Measurements from ENCODE around the gene YARS2. TPM values are rescaled to one million over a fixed set of nuclear protein-coding genes. Genes with fewer than 3 reads are reported as not detected.

YARS2 gene
- total and polyA plus RNA-seq, 2 of the 13 experiments (the other 11 are each of a cell fraction or from before 2014, with no cell fraction given), result 17.9 to 39.6 TPM

DNA sequence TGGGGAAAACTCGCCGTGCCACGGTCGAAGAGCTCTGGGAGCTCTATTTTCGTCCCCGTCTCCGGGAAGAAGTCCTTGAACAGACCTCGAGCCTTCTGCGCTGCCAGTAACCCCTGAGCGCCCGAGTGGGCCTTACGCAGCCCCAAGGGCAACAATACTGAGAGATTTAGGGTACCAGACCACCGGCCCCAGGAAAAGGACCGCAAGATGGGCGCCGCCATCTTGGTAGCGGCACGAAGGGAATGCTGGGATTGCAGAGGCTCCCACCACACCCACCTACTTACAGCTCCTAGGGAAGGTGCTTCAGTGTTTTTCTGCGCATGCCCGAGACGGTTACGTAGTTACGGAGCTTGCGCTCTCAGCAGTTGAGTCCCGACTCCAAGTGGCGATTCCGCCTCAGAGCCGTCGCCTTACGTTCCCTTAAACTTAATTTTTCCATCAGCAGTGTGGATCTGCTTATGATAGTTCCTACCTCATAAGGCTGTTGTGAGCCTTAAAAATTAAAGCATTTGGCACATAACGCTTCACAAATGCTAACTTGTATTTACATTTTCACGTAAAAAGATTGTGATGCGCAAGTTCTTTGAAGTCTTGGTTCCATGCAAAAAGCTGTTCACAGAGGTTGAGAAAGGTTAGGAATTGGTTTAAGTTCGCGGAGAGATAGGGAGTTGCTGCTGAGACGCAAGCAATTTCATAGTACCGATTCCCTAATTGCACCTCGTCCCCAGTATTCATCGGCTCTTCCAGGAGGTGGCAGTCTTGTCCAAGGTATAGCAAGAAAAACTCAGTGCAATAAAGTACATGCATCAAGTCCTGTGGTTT is at the start of gene YARS2 (continued):
- TF ChIP-seq ZNF275 (CRISPR knock-in tag; IDR thresholded peaks at IDR 0.05; ENCODE audit: borderline replicate concordance), result 0 out of 2 replicates have a peak, but pooled peaks have one; percentile 29
- 0 out of 2 replicates have a peak, but pooled peaks have one; percentile 56 for TF ChIP-seq SNAPC2 (CRISPR knock-in tag; IDR thresholded peaks at IDR 0.05)
- TF ChIP-seq HMGA1 (CRISPR knock-in tag; conservative IDR thresholded peaks at IDR 0.05), result no peak
- TF ChIP-seq, protein P1, sequence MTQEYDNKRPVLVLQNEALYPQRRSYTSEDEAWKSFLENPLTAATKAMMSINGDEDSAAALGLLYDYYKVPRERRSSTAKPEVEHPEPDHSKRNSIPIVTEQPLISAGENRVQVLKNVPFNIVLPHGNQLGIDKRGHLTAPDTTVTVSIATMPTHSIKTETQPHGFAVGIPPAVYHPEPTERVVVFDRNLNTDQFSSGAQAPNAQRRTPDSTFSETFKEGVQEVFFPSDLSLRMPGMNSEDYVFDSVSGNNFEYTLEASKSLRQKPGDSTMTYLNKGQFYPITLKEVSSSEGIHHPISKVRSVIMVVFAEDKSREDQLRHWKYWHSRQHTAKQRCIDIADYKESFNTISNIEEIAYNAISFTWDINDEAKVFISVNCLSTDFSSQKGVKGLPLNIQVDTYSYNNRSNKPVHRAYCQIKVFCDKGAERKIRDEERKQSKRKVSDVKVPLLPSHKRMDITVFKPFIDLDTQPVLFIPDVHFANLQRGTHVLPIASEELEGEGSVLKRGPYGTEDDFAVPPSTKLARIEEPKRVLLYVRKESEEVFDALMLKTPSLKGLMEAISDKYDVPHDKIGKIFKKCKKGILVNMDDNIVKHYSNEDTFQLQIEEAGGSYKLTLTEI (CRISPR knock-in tag; conservative IDR thresholded peaks at IDR 0.05), result no peak
- no peak for TF ChIP-seq GABPA (IDR thresholded peaks at IDR 0.05; ENCODE audit: low read depth, low read length)
- TF ChIP-seq GABPA (CRISPR knock-in tag; IDR thresholded peaks at IDR 0.05; ENCODE audit: low read depth), result peak; percentile 58
- TF ChIP-seq NFIC (IDR thresholded peaks at IDR 0.05; ENCODE audit: low read length), result peak; percentile 25; the same call in 1 of the 2 replicates
- TF ChIP-seq U2AF2 (IDR thresholded peaks at IDR 0.05; ENCODE audit: low read depth, low read length), result 0 out of 2 replicates have a peak, but pooled peaks have one; percentile 46
- no peak; the same call in 1 of the 2 replicates for TF ChIP-seq KMT2B (CRISPR knock-in tag; IDR thresholded peaks at IDR 0.05)
- TF ChIP-seq ZNF577 (CRISPR knock-in tag; IDR thresholded peaks at IDR 0.05; ENCODE audit: borderline replicate concordance, low read depth), result no peak
- TF ChIP-seq CBFB (CRISPR knock-in tag; IDR thresholded peaks at IDR 0.05), result peak; percentile 64
- TF ChIP-seq PCBP1 (IDR thresholded peaks at IDR 0.05; ENCODE audit: borderline replicate concordance, low read depth, low read length), result no peak
- no peak for TF ChIP-seq ATM (IDR thresholded peaks at IDR 0.05; ENCODE audit: borderline replicate concordance)
- TF ChIP-seq, protein P2, sequence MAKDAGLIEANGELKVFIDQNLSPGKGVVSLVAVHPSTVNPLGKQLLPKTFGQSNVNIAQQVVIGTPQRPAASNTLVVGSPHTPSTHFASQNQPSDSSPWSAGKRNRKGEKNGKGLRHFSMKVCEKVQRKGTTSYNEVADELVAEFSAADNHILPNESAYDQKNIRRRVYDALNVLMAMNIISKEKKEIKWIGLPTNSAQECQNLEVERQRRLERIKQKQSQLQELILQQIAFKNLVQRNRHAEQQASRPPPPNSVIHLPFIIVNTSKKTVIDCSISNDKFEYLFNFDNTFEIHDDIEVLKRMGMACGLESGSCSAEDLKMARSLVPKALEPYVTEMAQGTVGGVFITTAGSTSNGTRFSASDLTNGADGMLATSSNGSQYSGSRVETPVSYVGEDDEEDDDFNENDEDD (CRISPR knock-in tag; IDR thresholded peaks at IDR 0.05; ENCODE audit: borderline replicate concordance), result peak; percentile 26; the same call in 1 of the 2 replicates
- no peak for TF ChIP-seq ZMYM2 (CRISPR knock-in tag; IDR thresholded peaks at IDR 0.05)
- no peak for TF ChIP-seq XBP1 (CRISPR knock-in tag; IDR thresholded peaks at IDR 0.05)
- TF ChIP-seq ARNT (IDR thresholded peaks at IDR 0.05), result no peak
- no peak for TF ChIP-seq ZNF24 (IDR thresholded peaks at IDR 0.05)
- TF ChIP-seq TAF1 (CRISPR knock-in tag; IDR thresholded peaks at IDR 0.05), result peak; percentile 96
- TF ChIP-seq BRD4 (CRISPR knock-in tag; IDR thresholded peaks at IDR 0.05), result peak; percentile 11; the same call in 1 of the 2 replicates
- TF ChIP-seq PRMT3 (CRISPR knock-in tag; IDR thresholded peaks at IDR 0.05; ENCODE audit: borderline replicate concordance, low read depth), result no peak
- no peak for TF ChIP-seq AKAP8 (CRISPR knock-in tag; IDR thresholded peaks at IDR 0.05)

Data from HepG2 (cell line).